ENCODE data around the gene CTSD. TPM values are rescaled to one million over a fixed set of nuclear protein-coding genes. Genes with fewer than 3 reads are reported as not detected.
"Not testable (repeated sequence)": the region's sequence is repeated elsewhere in the genome, so short reads cannot be mapped to it uniquely, and the experiment has no call there.

Gene CTSD
- total RNA-seq (1,000 to 10,000 TPM in 3 of 9 donors, 100 to 1,000 TPM in 6; 580 to 1,779 (median 722) TPM), polyA plus RNA-seq (1,000 to 10,000 TPM in 1 of 2 donors, 100 to 1,000 TPM in 1; 420 to 1,089 TPM)
- long read RNA-seq, donor 1, transcript CTSD-201 (9 exons, 2,123 nt): major isoform, 475 of 902 reads
- long read RNA-seq, donor 1, partial matches to known transcripts: 252 of 902 reads
- long read RNA-seq, donor 1, other reads (novel, unspliced or antisense): 170 of 902 reads
- long read RNA-seq, donor 2, transcript CTSD-201 (9 exons, 2,123 nt): major isoform, 2,179 of 2,803 reads
- long read RNA-seq, donor 2, transcript CTSD-204 (9 exons, 2,006 nt): minor isoform, 14 of 2,803 reads
- long read RNA-seq, donor 2, partial matches to known transcripts: 477 of 2,803 reads
- long read RNA-seq, donor 2, other reads (novel, unspliced or antisense): 124 of 2,803 reads
- long read RNA-seq, donor 3, transcript CTSD-201 (9 exons, 2,123 nt): major isoform, 356 of 492 reads
- long read RNA-seq, donor 3, partial matches to known transcripts: 118 of 492 reads
- long read RNA-seq, donor 3, other reads (novel, unspliced or antisense): 15 of 492 reads

DNA sequence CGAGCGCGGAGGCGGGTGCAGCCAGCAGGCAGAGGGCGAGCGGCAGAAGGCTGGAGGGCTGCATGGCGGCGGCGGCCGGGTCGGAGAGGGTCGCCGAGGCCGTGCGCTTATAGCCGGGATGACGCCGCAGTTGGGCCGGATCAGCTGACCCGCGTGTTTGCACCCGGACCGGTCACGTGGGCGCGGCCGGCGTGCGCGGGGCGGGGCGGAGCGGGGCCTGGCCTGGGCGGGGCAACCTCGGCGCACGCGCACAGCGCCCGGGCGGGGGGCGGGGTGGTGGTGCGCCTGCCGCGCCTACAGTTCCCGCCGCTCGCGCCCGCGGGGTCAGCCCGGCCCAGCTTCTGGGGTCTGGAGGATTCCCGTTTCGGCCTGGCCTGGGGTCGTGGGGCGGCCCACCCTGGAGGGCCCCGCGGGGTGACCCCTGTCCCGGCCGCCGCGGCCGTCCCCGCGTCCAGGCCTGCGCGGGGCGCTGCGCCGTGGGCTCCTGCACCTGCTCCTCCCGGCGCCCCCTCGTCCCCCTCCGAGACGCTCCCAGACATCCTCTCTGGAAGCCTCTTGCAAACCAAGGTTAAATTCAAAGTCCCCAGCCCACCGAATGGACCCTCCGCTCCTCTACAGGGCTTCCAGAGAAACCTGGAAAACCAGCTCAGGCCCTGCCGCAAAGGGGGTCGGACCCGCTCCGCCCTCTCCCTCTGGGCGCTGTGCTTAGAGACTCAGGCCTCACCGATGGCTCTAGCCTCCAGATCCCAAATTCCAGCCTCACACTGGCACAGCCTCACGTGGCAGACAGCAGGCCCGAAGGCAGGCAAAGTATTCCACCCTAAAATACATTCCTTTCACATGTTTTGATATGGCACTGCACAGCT lies at the start of gene CTSD:
CTSD (minus strand) TSS at position 132 of the 866 bp plus-strand sequence; CDS start at position 64, 68 bp downstream.
- peak; percentile 91 to 97 (median 93) for DNase-seq
- peak; percentile 51 to 84 (median 68) for ATAC-seq
- Histone ChIP-seq H3K36me3 (peaks cover 0 to 22% (median 8%) of the 10 kb centered on the region in 9 donors), H3K4me3 (peak within 1 kb of the TSS; percentile 80 to 100 (median 95)), H3K9me3 (no peaks in the 10 kb centered on the region), H3K27me3 (no peaks in the 10 kb centered on the region), H3K27ac (peak within 1 kb of the TSS; percentile 88 to 99 (median 98)), H3K4me1 (peaks cover 5 to 51% (median 48%) of the 10 kb centered on the region in 12 donors)
- WGBS, 4 donors: 3 to 8% (median 5%) methylated on average over 22 to 85 of the region's 85 CpGs
- intact Hi-C loops (cut with DNase I): loop anchor here in 2 of 10 donors (2.0 to 5.0 kb wide), 4 partner anchors 47 to 69 kb away; no protein-coding TSS in a partner anchor
- peak; percentile 12 to 83 for TF ChIP-seq POLR2A (IDR thresholded peaks at IDR 0.05)
- TF ChIP-seq, protein P1, sequence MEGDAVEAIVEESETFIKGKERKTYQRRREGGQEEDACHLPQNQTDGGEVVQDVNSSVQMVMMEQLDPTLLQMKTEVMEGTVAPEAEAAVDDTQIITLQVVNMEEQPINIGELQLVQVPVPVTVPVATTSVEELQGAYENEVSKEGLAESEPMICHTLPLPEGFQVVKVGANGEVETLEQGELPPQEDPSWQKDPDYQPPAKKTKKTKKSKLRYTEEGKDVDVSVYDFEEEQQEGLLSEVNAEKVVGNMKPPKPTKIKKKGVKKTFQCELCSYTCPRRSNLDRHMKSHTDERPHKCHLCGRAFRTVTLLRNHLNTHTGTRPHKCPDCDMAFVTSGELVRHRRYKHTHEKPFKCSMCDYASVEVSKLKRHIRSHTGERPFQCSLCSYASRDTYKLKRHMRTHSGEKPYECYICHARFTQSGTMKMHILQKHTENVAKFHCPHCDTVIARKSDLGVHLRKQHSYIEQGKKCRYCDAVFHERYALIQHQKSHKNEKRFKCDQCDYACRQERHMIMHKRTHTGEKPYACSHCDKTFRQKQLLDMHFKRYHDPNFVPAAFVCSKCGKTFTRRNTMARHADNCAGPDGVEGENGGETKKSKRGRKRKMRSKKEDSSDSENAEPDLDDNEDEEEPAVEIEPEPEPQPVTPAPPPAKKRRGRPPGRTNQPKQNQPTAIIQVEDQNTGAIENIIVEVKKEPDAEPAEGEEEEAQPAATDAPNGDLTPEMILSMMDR (IDR thresholded peaks at IDR 0.05): peak in 3 of 12 donors; percentile 7 to 19 (median 10)

- H3K36me3 ChIP-seq; intact Hi-C loops (cut with DNase I); H3K4me3 ChIP-seq; DNase-seq; H3K27ac ChIP-seq; ATAC-seq: not testable (repeated sequence)
- Histone ChIP-seq H3K4me1 (peaks cover 0 to 11% (median 0%) of the 10 kb centered on the region in 12 donors), H3K27me3 (peaks cover 0 to 34% (median 0%) of the 10 kb centered on the region in 9 donors), H3K9me3 (peaks cover 0 to 16% (median 1%) of the 10 kb centered on the region in 12 donors)
- 87 to 91% (median 90%) methylated on average over 9 of the region's 9 CpGs for WGBS, 4 donors
Observed at GRCh38 chr11:1813356-1813755, 49.6 kb upstream of the CTSD start.

DNA sequence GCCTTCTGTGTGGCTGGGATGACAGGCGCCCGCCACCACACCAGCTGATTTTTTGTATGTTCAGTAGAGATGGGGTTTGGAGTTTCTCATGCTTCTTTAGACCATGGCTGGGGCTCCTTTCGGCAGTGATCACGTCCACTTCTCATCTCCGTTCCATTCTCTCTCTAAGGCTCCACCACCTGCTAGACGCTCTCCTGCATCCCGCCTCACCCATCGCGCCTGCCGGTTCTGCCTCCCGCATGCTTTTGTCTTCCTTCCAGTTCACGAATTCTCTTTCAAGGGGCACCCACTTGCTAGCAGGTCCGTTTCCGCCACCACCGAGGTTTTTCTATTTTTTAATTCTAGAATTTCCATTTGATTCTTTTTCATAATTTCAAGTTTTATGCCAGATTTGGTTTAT lies 49.1 kb upstream of the CTSD start:
- no peak for ATAC-seq
- H3K27ac ChIP-seq: no peak overlapping the region
- TF ChIP-seq POLR2A (IDR thresholded peaks at IDR 0.05): no peak
- TF ChIP-seq, protein P1 (IDR thresholded peaks at IDR 0.05): no peak
- intact Hi-C loops (cut with DNase I): no loop called here
- H3K27me3 ChIP-seq: peaks cover 0 to 35% (median 0%) of the 10 kb centered on the region in 9 donors
- no peak for DNase-seq
- peaks cover 0 to 11% (median 0%) of the 10 kb centered on the region in 12 donors for H3K4me1 ChIP-seq
- H3K4me3 ChIP-seq: no peak overlapping the region
- 88 to 94% (median 92%) methylated on average over 15 of the region's 15 CpGs for WGBS, 4 donors
- H3K36me3 ChIP-seq: no peaks in the 10 kb centered on the region
- peaks cover 0 to 10% (median 0%) of the 10 kb centered on the region in 12 donors for H3K9me3 ChIP-seq

- peaks cover 0 to 11% (median 0%) of the 10 kb centered on the region in 12 donors for H3K4me1 ChIP-seq
- ATAC-seq (no peak), DNase-seq (no peak)
- intact Hi-C loops (cut with DNase I): no loop called here
- no peaks in the 10 kb centered on the region for H3K36me3 ChIP-seq
- 84 to 87% (median 86%) methylated on average over 5 of the region's 5 CpGs for WGBS, 4 donors
- TF ChIP-seq, protein P1 (IDR thresholded peaks at IDR 0.05): no peak
- no peak for TF ChIP-seq POLR2A (IDR thresholded peaks at IDR 0.05)
- H3K9me3 ChIP-seq: peaks cover 0 to 6% (median 0%) of the 10 kb centered on the region in 12 donors
- H3K27ac ChIP-seq: no peak overlapping the region
- no peak overlapping the region for H3K4me3 ChIP-seq
- H3K27me3 ChIP-seq: peaks cover 0 to 41% (median 0%) of the 10 kb centered on the region in 9 donors
Observed at GRCh38 chr11:1812274-1812673, 48.5 kb upstream of the CTSD start.
